ENCODE measurements around the gene C5orf15.

The C5orf15 gene

DNA sequence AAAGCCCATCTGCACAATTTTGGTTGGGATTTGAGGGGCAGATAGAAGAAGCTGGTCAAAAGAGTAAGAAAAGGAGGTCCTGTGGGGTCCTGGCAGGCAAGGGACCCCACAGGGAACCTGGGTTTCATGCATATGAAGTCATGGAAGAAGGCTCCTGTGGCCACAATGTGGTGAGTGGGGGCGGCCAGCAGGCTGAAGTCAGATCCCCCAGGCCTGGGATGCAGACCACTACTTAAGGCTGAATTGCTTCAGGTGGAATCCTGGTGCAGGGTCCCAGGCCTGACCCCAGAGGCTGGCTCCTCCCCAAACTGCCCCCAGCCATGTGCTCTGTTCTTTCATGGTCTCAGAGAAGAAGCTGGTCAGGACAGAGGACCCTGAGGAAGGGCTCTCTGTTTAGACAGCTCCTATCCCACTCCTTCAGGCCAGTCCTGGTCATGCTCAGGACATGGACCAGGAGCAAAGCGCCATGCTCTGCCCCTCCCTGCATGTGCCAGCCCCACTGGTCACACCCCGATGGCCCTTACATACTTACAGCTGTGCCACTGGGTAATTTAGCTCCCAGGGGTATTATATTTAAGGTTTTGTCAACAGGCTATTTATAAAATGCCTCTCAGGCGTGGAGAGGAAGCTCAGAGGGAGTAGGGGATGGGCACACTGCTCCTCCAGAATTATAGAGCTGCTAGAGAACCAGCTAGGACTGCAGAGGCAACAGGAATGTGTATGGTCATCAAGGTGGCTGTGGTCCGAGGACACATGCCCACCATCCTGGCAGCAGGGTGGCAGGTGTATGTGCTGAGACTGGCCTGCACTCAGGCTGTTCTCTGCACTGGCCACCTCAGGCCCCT, 33.4 kb downstream of the C5orf15 start:
- no peak overlapping the region for H3K4me3 ChIP-seq
- no peak overlapping the region for H3K27ac ChIP-seq
- intact Hi-C loops (cut with DNase I; ENCODE audit: low total_unique reads): no loop called here
- DNase-seq: no peak
- H3K9me3 ChIP-seq: no peaks in the 10 kb centered on the region
- TF ChIP-seq, protein P1, sequence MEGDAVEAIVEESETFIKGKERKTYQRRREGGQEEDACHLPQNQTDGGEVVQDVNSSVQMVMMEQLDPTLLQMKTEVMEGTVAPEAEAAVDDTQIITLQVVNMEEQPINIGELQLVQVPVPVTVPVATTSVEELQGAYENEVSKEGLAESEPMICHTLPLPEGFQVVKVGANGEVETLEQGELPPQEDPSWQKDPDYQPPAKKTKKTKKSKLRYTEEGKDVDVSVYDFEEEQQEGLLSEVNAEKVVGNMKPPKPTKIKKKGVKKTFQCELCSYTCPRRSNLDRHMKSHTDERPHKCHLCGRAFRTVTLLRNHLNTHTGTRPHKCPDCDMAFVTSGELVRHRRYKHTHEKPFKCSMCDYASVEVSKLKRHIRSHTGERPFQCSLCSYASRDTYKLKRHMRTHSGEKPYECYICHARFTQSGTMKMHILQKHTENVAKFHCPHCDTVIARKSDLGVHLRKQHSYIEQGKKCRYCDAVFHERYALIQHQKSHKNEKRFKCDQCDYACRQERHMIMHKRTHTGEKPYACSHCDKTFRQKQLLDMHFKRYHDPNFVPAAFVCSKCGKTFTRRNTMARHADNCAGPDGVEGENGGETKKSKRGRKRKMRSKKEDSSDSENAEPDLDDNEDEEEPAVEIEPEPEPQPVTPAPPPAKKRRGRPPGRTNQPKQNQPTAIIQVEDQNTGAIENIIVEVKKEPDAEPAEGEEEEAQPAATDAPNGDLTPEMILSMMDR (IDR thresholded peaks at IDR 0.05): no peak
- no peaks in the 10 kb centered on the region for H3K27me3 ChIP-seq
- no peaks in the 10 kb centered on the region for H3K36me3 ChIP-seq
- peaks cover 0 to 32% (median 10%) of the 10 kb centered on the region in 4 donors for H3K4me1 ChIP-seq

DNA sequence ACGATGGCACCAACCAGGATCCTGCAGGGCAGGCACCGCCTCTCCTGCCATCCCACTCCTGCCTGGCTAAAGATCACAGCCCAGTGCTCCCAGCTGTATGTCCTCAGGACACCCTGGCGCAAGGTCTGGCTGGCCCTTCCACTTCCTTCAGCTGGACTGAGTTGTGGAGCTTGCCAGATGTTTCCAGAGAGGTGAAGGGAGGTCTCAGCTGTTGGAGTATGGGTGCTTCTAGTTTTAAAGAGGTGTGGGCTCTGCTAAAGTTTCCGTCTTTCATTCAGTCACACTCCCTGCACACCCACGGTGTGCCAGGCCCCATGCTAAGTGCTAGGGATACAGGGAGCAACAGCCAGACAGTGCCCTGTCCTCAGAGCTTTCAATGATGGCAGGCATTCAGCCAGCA, 34.1 kb downstream of the C5orf15 start:
- Histone ChIP-seq H3K4me1 (peaks cover 0 to 40% (median 15%) of the 10 kb centered on the region in 4 donors), H3K27ac (no peak overlapping the region), H3K27me3 (no peaks in the 10 kb centered on the region), H3K36me3 (no peaks in the 10 kb centered on the region), H3K4me3 (no peak overlapping the region), H3K9me3 (no peaks in the 10 kb centered on the region)
- TF ChIP-seq, protein P1 (IDR thresholded peaks at IDR 0.05): no peak
- DNase-seq: no peak
- intact Hi-C loops (cut with DNase I; ENCODE audit: low total_unique reads): no loop called here

- Histone ChIP-seq H3K36me3 (no peaks in the 10 kb centered on the region), H3K27me3 (no peaks in the 10 kb centered on the region), H3K27ac (no peak overlapping the region), H3K4me3 (no peak overlapping the region), H3K4me1 (peaks cover 0 to 40% (median 15%) of the 10 kb centered on the region in 4 donors), H3K9me3 (no peaks in the 10 kb centered on the region)
- DNase-seq: no peak
- TF ChIP-seq, protein P1 (IDR thresholded peaks at IDR 0.05): no peak
- intact Hi-C loops (cut with DNase I; ENCODE audit: low total_unique reads): no loop called here
These were observed 34.6 kb downstream of the C5orf15 start for GRCh38 chr5:133933670-133934295.

- intact Hi-C loops (cut with DNase I; ENCODE audit: low total_unique reads): no loop called here
- Histone ChIP-seq H3K27me3 (no peaks in the 10 kb centered on the region), H3K36me3 (no peaks in the 10 kb centered on the region), H3K4me3 (no peak overlapping the region), H3K4me1 (peaks cover 0 to 40% (median 15%) of the 10 kb centered on the region in 4 donors), H3K9me3 (no peaks in the 10 kb centered on the region), H3K27ac (no peak overlapping the region)
- TF ChIP-seq, protein P1 (IDR thresholded peaks at IDR 0.05): no peak
- no peak for DNase-seq
These were observed 35.3 kb downstream of the C5orf15 start for GRCh38 chr5:133933169-133933509.

DNA sequence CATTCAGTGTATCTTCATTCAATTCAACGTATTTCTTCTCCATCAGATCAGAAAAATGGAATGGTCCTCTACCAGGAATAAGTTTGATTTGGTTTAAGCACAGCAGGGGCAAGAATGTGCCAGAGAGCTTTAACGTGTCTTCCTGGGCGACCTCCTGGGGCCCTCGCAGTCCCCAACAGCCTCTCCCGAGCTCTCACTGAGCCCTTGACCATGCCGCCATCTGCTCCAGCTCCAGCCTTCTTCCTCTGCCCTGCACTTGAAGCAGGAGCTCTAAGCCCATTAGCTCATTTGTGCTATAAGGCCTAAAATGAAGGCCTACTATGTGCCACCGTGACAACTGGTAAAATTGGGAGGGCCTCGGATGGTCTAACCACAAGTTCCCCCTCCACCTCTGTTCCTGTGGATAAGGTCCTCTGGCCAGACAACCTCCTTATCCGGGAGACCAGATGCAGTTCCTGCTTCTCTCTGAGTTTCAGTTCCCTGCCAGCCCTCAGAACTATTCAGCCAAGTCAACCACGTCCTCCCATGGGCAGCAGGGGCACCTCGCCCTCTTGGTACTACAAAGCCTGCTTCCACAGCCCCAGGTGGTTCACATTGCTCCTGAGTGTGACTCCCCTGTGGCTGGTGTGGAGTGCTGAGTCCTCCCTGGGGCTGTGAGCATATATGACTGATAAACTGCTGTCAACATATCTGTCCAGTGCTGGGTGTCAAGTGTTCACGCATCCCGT, 35.8 kb downstream of the C5orf15 start:
- TF ChIP-seq, protein P1 (IDR thresholded peaks at IDR 0.05): no peak
- Histone ChIP-seq H3K4me3 (no peak overlapping the region), H3K9me3 (no peaks in the 10 kb centered on the region), H3K27me3 (no peaks in the 10 kb centered on the region), H3K27ac (no peak overlapping the region), H3K36me3 (no peaks in the 10 kb centered on the region), H3K4me1 (peaks cover 0 to 40% (median 15%) of the 10 kb centered on the region in 4 donors)
- intact Hi-C loops (cut with DNase I; ENCODE audit: low total_unique reads): no loop called here
- DNase-seq: no peak
